Peyer's patch (tissue), 4 donors: ENCODE results near the gene UGT2B11.

Source experiments
- POLR2A ChIP-seq, 2 donors: fragments of 450-650 bp; IDR thresholded peaks; one replicate each; pipeline ENCODE4 v1.5.1; 2017; ENCODE audit warnings: antibody characterized with exemption in 2 of 2, mild to moderate bottlenecking in 2 of 2, moderate library complexity in 2 of 2
- TF ChIP-seq, protein P1 (sequence below), 6 experiments: fragments of 450-650 bp in 4 of 6; fragments of 200-600 bp in 2 of 6; sonication (generic) in 1 of 6; IDR thresholded peaks; one replicate each; pipeline ENCODE4 v1.5.1; 2017 to 2019; ENCODE audit warnings: antibody characterized with exemption in 6 of 6, mild to moderate bottlenecking in 3 of 6, moderate library complexity in 1 of 6

DNA sequence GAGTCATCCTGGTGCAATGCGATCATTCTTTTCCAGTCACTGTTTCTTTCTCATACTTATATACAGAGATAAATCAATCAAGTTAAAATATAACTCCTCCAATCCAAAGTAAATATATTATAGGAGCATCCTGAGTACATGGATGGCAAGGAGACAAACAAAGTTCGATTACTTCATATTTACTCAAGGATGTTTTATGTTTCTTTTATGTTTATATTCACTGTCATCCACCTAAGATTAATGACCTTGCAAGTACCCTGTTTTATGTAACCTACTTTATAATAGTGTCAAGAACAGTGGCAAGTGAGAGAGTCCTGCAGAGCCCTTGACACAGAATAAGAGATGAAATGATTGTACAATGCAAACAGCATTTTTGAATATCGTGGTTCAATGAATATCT lies at the start of gene UGT2B11:
- TF ChIP-seq, protein P1, sequence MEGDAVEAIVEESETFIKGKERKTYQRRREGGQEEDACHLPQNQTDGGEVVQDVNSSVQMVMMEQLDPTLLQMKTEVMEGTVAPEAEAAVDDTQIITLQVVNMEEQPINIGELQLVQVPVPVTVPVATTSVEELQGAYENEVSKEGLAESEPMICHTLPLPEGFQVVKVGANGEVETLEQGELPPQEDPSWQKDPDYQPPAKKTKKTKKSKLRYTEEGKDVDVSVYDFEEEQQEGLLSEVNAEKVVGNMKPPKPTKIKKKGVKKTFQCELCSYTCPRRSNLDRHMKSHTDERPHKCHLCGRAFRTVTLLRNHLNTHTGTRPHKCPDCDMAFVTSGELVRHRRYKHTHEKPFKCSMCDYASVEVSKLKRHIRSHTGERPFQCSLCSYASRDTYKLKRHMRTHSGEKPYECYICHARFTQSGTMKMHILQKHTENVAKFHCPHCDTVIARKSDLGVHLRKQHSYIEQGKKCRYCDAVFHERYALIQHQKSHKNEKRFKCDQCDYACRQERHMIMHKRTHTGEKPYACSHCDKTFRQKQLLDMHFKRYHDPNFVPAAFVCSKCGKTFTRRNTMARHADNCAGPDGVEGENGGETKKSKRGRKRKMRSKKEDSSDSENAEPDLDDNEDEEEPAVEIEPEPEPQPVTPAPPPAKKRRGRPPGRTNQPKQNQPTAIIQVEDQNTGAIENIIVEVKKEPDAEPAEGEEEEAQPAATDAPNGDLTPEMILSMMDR (IDR thresholded peaks at IDR 0.05) = no peak
- no peak for TF ChIP-seq POLR2A (IDR thresholded peaks at IDR 0.05)
